Measurements from ENCODE around the gene MAPK4. TPM values are rescaled to one million over a fixed set of nuclear protein-coding genes. Genes with fewer than 3 reads are reported as not detected.
"Not testable (repeated sequence)": the region's sequence is repeated elsewhere in the genome, so short reads cannot be mapped to it uniquely, and the experiment has no call there.

Gene MAPK4
- total RNA-seq, 1 donor from 2014 or later: 7.0 TPM

- Histone ChIP-seq H3K4me3 (no peak overlapping the region), H3K36me3 (no peaks in the 10 kb centered on the region), H3K4me1 (no peaks in the 10 kb centered on the region), H3K27me3 (no peaks in the 10 kb centered on the region), H3K27ac (no peak overlapping the region), H3K9me3 (no peaks in the 10 kb centered on the region)
- ATAC-seq: peak; percentile 9
- peak; percentile 8 for DNase-seq
- intact Hi-C loops (cut with DNase I): no loop called here
- no peak for TF ChIP-seq CTCF (IDR thresholded peaks at IDR 0.05)
Measured at GRCh38 chr18:50704357-50704940, 144.6 kb downstream of the MAPK4 start.

- Histone ChIP-seq H3K27me3 (no peaks in the 10 kb centered on the region), H3K9me3 (no peaks in the 10 kb centered on the region), H3K4me1 (no peaks in the 10 kb centered on the region), H3K36me3 (no peaks in the 10 kb centered on the region), H3K4me3 (no peak overlapping the region), H3K27ac (no peak overlapping the region)
- peak; percentile 7 for DNase-seq
- intact Hi-C loops (cut with DNase I): no loop called here
- ATAC-seq: no peak
- TF ChIP-seq CTCF (IDR thresholded peaks at IDR 0.05): no peak
Measured at GRCh38 chr18:50706199-50706598, 146.3 kb downstream of the MAPK4 start.

GRCh38 chr18:50706651-50707050, 146.8 kb downstream of the MAPK4 start:
- TF ChIP-seq CTCF (IDR thresholded peaks at IDR 0.05): no peak
- Histone ChIP-seq H3K9me3 (no peaks in the 10 kb centered on the region), H3K27me3 (no peaks in the 10 kb centered on the region), H3K4me3 (no peak overlapping the region), H3K4me1 (no peaks in the 10 kb centered on the region), H3K27ac (no peak overlapping the region), H3K36me3 (no peaks in the 10 kb centered on the region)
- intact Hi-C loops (cut with DNase I): no loop called here
- DNase-seq (peak; percentile 16), ATAC-seq (no peak)

- H3K4me1 ChIP-seq; H3K27me3 ChIP-seq; H3K36me3 ChIP-seq; H3K4me3 ChIP-seq; H3K27ac ChIP-seq; ATAC-seq; H3K9me3 ChIP-seq; intact Hi-C loops (cut with DNase I); DNase-seq: not testable (repeated sequence)
Measured at GRCh38 chr18:50707297-50707696, 147.4 kb downstream of the MAPK4 start.

- Histone ChIP-seq H3K27me3 (no peaks in the 10 kb centered on the region), H3K36me3 (no peaks in the 10 kb centered on the region), H3K9me3 (no peaks in the 10 kb centered on the region), H3K4me1 (no peaks in the 10 kb centered on the region), H3K4me3 (no peak overlapping the region), H3K27ac (no peak overlapping the region)
- no peak for DNase-seq
- ATAC-seq: peak; percentile 41
- intact Hi-C loops (cut with DNase I): no loop called here
- no peak for TF ChIP-seq CTCF (IDR thresholded peaks at IDR 0.05)
Measured at GRCh38 chr18:50707855-50708469, 148.1 kb downstream of the MAPK4 start.

- no peak for TF ChIP-seq CTCF (IDR thresholded peaks at IDR 0.05)
- DNase-seq (no peak), ATAC-seq (no peak)
- Histone ChIP-seq H3K4me3 (no peak overlapping the region), H3K27me3 (no peaks in the 10 kb centered on the region), H3K4me1 (no peaks in the 10 kb centered on the region), H3K27ac (no peak overlapping the region), H3K36me3 (no peaks in the 10 kb centered on the region), H3K9me3 (no peaks in the 10 kb centered on the region)
- intact Hi-C loops (cut with DNase I): no loop called here
Measured at GRCh38 chr18:50709193-50709592, 149.3 kb downstream of the MAPK4 start.

Data from upper lobe of right lung (tissue), 1 donor.